Activated CD4-positive, alpha-beta T cell treated with anti-CD3 and anti-CD28 coated beads, Interleukin-2, amount 10 ng/mL, durations not matched to agents 7 days and 5 days (primary cell): Measurements from ENCODE around the gene CNTROB. TPM values are rescaled to one million over a fixed set of nuclear protein-coding genes. Genes with fewer than 3 reads are reported as not detected.

Source experiments
- CTCF ChIA-PET: fragments of 350-600 bp; sonication (Branson Sonifier 250); formaldehyde crosslinking; loops from one replicate; lab custom pipeline; 2021; ENCODE audit warnings: antibody characterized with exemption; lab: Charles Lee
- POLR2A ChIA-PET: fragments of 350-600 bp; sonication (Branson Sonifier 250); formaldehyde crosslinking; loops from one replicate; lab custom pipeline; 2021; ENCODE audit warnings: antibody characterized with exemption; lab: Charles Lee
- DNase-seq: peaks from one replicate; pipeline ENCODE4 v3.0.0-alpha.2; 2020
- H3K27ac Mint-ChIP-seq: one replicate; pipeline ENCODE4 v1.8.0; 2021; ENCODE audit warnings: mild to moderate bottlenecking, moderate library complexity, mixed read lengths
- H3K27me3 Mint-ChIP-seq: one replicate; pipeline ENCODE4 v1.8.0; 2021; ENCODE audit warnings: mixed read lengths
- H3K36me3 Mint-ChIP-seq: one replicate; pipeline ENCODE4 v1.8.0; 2021; ENCODE audit warnings: low read depth, mixed read lengths
- H3K4me1 Mint-ChIP-seq: one replicate; pipeline ENCODE4 v1.8.0; 2021; ENCODE audit warnings: mixed read lengths
- H3K4me3 Mint-ChIP-seq: one replicate; pipeline ENCODE4 v1.8.0; 2021; ENCODE audit warnings: mild to moderate bottlenecking, moderate library complexity, mixed read lengths
- H3K9me3 Mint-ChIP-seq: one replicate; pipeline ENCODE4 v1.8.0; 2021; ENCODE audit warnings: mixed read lengths
- total RNA-seq, 2 experiments: library from RNA; stranded (reverse); gene quantifications; one replicate each; pipeline ENCODE4 v1.2.3, GENCODE V29; 2021

The CNTROB gene
- total RNA-seq, 2 experiments from 2014 or later: 74.3 to 77.4 TPM

DNA sequence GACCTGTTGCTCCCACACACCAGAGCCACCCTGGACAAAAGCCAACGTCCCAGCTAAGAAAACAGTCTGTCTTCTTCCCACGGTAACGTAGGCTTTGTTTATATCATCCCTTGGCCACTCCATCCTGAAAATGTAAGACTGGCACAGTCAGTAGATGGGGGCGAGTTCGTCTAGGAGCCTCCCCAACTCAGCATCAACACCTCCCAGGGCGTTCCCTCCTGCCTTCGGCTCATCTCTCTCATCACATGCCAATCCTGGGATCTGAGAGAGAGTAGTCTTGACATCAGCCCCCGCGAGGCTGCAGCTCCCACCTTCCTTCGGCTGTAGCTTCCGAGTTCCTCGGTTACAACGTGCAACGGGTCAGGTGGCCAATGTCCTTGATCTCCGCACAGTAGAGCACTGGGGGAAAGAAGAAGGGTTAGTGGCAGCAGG lies 16.8 kb upstream of the CNTROB start:
- POLR2A ChIA-PET: interaction anchor here (0.7 to 1.4 kb wide), 3 partner anchors 17 to 399 kb away, joined by 3 read pairs; partner anchors contain the start of genes CNTROB, SAT2 and TRAPPC1
- H3K9me3 Mint-ChIP-seq: no peaks in the 10 kb centered on the region
- peak overlapping the region; percentile 93 for H3K27ac Mint-ChIP-seq
- peak overlapping the region; percentile 88 for H3K4me3 Mint-ChIP-seq
- H3K27me3 Mint-ChIP-seq: no peaks in the 10 kb centered on the region
- no peak for DNase-seq
- peaks cover 38% of the 10 kb centered on the region for H3K4me1 Mint-ChIP-seq
- peaks cover 13% of the 10 kb centered on the region for H3K36me3 Mint-ChIP-seq
- CTCF ChIA-PET: interaction anchor here (0.6 to 6.0 kb wide), 4 partner anchors 15 to 74 kb away, joined by 3 to 38 read pairs (median 4); partner anchors contain the start of gene KCNAB3

DNA sequence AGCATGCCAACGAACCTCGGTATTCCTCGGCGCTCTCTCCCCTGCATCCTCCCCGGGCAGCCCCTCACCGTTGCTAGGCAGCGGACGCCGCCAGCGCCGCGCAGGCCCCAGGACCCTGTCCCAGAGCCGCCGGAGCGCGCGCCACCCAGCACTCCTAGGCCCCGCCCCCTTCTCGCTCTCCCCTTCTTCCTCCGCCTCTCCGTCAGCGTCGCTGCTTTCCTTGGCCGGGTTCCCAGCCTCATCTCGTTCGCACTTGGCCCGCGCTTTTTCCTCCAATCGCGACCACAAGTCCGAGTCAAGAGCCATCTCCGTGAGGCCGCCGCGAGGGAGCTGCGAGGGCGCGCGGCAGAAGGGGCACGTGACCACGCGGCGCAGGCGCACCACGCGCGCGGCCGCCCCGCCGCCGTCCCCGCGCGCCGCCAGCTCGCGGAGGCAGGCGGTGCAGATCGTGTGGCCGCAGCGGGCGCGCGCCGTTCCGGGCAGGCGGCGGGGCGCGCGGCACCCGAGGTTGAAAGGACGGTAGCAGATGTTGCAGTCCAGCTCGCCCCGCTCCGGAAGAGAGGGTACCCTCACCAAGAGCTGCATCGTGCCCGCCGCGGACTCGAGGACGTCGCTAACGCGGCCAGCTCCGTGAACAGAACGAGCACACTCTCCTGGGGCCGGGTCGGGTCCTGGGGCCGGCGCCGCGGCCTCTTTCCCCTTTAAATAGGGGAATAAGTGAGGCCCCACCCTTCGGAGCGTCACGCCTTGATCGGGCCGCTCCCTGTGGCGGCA lies 16.2 kb upstream of the CNTROB start, which contains the start of gene RNF227:
RNF227 (minus strand) TSS at position 679 of the 774 bp plus-strand sequence; CDS start at position 585, 94 bp downstream.
- peak within 1 kb of the TSS; percentile 88 for H3K4me3 Mint-ChIP-seq

DNA sequence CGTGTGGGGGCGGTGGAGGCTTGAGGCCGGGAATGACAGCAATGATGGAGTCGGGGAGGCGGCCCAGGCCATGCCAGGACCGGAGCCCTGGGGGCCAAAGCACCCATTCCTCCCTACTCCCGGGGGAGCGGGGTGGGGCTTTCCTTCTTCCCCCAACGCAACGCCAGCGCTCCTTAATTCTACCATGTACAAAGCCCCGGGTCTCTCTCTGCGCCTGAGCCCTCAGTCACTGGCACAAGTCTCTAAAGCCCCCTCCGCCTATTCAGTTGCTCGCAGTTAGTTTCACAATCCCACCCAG lies 15.7 kb upstream of the CNTROB start:
- H3K4me3 Mint-ChIP-seq: peak overlapping the region; percentile 88
- no peaks in the 10 kb centered on the region for H3K9me3 Mint-ChIP-seq
- ChIA-PET POLR2A (interaction anchor here (1.4 kb wide), 1 partner anchor 15 kb away, joined by 3 read pairs; the partner anchor contains the start of genes CNTROB and TRAPPC1), CTCF (interaction anchor here (0.7 to 6.0 kb wide), 7 partner anchors 14 to 144 kb away, joined by 3 to 38 read pairs (median 4); partner anchors contain the start of gene KCNAB3)
- peak overlapping the region; percentile 84 for H3K27ac Mint-ChIP-seq
- no peaks in the 10 kb centered on the region for H3K27me3 Mint-ChIP-seq
- no peak for DNase-seq
- peaks cover 9% of the 10 kb centered on the region for H3K36me3 Mint-ChIP-seq
- H3K4me1 Mint-ChIP-seq: peaks cover 38% of the 10 kb centered on the region

More for the DNA sequence above, 16.2 kb upstream of the CNTROB start, which contains the start of gene RNF227:
- Mint-ChIP-seq H3K27me3 (no peaks in the 10 kb centered on the region), H3K9me3 (no peaks in the 10 kb centered on the region), H3K4me1 (peaks cover 38% of the 10 kb centered on the region), H3K36me3 (peaks cover 9% of the 10 kb centered on the region), H3K27ac (peak within 1 kb of the TSS; percentile 93)
- CTCF ChIA-PET: interaction anchor here (0.6 to 6.0 kb wide), 7 partner anchors 14 to 144 kb away, joined by 3 to 38 read pairs (median 4); partner anchors contain the start of gene KCNAB3
- POLR2A ChIA-PET: interaction anchor here (0.7 to 1.4 kb wide), 3 partner anchors 16 to 398 kb away, joined by 3 read pairs; partner anchors contain the start of genes CNTROB, SAT2 and TRAPPC1
- DNase-seq: peak; percentile 84

DNA sequence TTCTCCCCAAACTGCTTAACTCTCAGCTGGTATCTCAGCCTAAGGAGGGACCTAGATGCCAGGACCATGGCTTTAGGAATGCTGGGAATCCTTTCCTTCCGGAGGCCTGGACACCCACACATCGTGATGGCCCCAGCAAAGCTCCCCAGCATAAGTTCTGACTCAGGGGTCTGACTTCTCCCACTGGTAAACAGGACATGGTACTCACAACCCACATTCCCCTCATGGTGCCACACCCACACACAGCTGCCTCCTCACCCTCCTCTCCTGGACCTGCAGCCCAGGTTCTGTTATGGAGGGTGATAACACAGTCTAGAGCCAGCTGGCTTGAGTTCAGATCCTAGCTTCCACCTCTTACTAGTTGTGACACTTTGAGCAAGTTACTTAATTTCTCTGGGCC lies 15.2 kb upstream of the CNTROB start:
- CTCF ChIA-PET: interaction anchor here (0.6 to 6.0 kb wide), 9 partner anchors 13 to 143 kb away, joined by 3 to 38 read pairs (median 4); partner anchors contain the start of gene KCNAB3
- peak overlapping the region; percentile 84 for H3K27ac Mint-ChIP-seq
- H3K27me3 Mint-ChIP-seq: no peaks in the 10 kb centered on the region
- peaks cover 9% of the 10 kb centered on the region for H3K36me3 Mint-ChIP-seq
- no peaks in the 10 kb centered on the region for H3K9me3 Mint-ChIP-seq
- peaks cover 39% of the 10 kb centered on the region for H3K4me1 Mint-ChIP-seq
- POLR2A ChIA-PET: no interaction called here
- no peak for DNase-seq
- H3K4me3 Mint-ChIP-seq: peak overlapping the region; percentile 88

DNA sequence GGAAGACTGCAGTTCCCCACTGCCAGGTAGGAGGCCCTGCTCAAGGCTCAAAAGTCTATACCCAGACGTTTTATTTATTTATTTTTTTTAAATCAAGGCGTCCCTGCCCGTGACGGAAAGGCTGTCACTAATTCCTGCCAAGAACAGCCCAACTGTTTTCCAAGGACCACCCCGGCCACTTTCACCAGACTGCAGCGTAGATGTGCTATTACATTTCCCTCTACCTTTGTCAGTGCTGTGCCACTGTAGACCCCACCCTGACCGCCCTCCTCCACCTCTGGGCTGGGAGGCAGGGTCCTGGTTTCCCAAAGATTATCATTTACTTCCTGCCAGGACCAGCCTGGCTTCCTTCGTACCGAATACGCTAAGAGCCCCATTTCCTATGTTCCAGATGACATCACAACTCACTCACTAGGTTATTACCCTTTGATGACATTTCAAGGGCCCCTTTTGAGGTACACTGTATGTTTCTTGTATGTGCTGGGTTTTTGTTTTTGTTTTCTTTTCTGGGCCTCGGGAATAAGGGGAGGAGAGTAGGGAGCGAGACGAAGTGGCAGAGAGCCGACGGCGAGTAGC lies 9.6 kb upstream of the CNTROB start:
- H3K27ac Mint-ChIP-seq: peak overlapping the region; percentile 83
- peak overlapping the region; percentile 64 for H3K4me3 Mint-ChIP-seq
- H3K36me3 Mint-ChIP-seq: no peaks in the 10 kb centered on the region
- H3K4me1 Mint-ChIP-seq: peaks cover 22% of the 10 kb centered on the region
- POLR2A ChIA-PET: no interaction called here
- no peaks in the 10 kb centered on the region for H3K9me3 Mint-ChIP-seq
- no peaks in the 10 kb centered on the region for H3K27me3 Mint-ChIP-seq
- CTCF ChIA-PET: interaction anchor here (1.0 to 1.6 kb wide), 4 partner anchors 9 to 68 kb away, joined by 3 to 4 read pairs (median 4); no protein-coding TSS in a partner anchor
- no peak for DNase-seq

DNA sequence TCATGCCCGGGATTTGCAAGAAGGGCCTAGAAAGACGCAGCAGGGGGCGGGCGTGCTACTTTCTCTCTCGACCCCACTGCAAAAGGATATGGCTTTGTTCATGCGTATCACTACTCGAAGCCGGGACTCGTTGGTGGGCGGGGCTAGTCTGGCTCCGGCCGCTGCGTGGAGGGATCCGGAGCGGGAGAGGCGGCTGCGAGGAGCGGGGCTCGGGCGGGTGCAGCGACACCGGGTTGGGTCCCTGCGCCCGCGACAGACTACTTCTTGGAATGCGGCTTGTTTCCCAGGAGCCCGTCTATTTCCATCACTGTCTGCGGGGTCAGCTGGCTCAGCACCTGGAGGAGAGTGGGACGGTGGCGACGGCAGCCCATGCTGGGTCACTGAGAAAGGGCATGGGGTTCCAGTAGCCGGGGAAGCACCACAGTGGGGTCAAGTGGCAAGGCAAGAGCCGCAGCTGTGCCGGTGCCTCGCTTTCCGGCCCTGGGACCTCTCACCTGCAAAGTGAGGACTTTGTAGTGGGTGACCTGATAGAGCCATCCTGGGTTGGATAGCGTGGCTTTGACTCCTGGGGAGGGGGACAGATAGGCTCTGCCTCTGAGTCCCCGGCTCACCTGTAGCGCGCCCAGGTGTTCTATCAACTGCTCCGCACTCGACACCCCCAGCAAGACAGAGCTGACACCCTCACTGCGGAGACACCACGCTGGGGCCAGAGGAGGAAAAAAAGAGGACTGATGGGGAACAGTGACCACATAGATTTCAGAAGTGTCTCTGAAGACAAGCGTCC lies 9.0 kb upstream of the CNTROB start:
- ChIA-PET CTCF (interaction anchor here (1.0 to 1.1 kb wide), 2 partner anchors 8 to 56 kb away, joined by 3 read pairs; no protein-coding TSS in a partner anchor), POLR2A (no interaction called here)
- Mint-ChIP-seq H3K27ac (peak overlapping the region; percentile 83), H3K4me1 (peaks cover 20% of the 10 kb centered on the region), H3K4me3 (peak overlapping the region; percentile 64), H3K9me3 (no peaks in the 10 kb centered on the region), H3K27me3 (no peaks in the 10 kb centered on the region), H3K36me3 (peaks cover 2% of the 10 kb centered on the region)
- DNase-seq: peak; percentile 86

DNA sequence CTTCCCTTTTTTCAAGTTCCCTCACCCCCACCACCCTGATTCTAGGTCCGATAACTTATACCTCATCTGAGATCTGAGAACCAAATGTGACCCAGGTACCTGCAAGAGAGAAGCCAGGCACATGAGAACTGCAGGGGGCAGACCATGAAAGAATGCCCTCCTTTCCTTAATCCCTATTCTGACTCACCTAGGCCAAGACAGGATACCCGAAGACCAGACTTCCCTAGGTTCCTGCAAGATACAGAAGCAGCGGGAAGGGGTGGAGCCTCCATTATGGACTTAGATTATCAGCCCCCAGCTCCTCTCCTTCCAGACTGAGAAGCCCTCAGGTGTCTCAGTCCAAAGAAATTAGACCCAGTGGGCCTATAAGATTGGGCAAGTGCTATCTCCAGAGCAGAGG lies 4.4 kb upstream of the CNTROB start:
- CTCF ChIA-PET: interaction anchor here (0.6 to 1.1 kb wide), 3 partner anchors 9 to 62 kb away, joined by 3 read pairs; no protein-coding TSS in a partner anchor
- Mint-ChIP-seq H3K9me3 (no peaks in the 10 kb centered on the region), H3K36me3 (peaks cover 14% of the 10 kb centered on the region), H3K4me3 (no peak overlapping the region), H3K27ac (no peak overlapping the region), H3K4me1 (peaks cover 33% of the 10 kb centered on the region), H3K27me3 (no peaks in the 10 kb centered on the region)
- DNase-seq: no peak
- POLR2A ChIA-PET: no interaction called here

DNA sequence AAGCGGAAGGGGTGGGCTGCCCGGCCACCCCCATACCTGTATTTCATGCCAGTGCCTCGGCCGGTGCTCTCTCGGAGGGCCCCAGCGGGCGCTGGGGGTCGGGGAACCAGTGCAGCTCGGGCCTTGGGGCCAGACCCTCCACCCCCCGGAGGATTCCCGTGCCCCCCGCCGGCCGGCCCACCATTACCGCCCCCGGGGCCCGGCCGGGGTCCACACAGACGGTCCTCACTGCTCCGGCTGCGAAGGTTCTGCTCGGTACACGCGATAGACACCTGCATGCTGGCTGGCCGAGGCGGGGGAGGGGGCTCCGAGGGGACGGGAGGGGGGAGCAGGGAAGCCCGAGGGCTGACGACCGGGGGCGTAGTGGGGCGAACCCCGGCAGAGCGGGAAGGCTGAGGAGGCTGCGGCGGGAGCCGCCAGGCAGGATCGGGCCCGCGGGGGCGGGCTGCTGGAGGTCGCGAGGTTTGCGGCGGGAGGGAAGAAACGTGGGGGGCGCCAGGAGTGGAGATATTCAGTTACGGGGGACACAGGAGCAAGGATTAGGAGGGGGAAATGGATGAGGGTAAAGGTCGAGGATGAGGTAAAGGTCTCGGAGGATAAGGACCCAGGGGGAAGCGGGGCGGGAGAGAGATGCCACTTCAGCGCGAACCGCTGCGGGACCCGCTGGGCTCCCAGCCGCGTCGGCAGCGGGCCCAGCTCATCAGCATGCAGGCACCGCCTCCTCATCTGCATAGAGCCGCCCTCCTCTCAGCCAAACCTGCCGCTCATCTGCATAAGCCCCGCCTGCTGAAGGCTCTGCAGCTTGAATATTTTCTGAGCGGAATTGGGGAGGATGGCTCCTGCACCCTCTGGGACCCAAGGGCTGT lies 2.6 kb upstream of the CNTROB start, which contains the start of gene KCNAB3:
KCNAB3 (minus strand) TSS at position 699 of the 866 bp plus-strand sequence; CDS start at position 278, 421 bp downstream.
- Mint-ChIP-seq H3K9me3 (no peaks in the 10 kb centered on the region), H3K4me3 (peak within 1 kb of the TSS; percentile 94), H3K4me1 (peaks cover 38% of the 10 kb centered on the region), H3K27me3 (no peaks in the 10 kb centered on the region), H3K27ac (peak within 1 kb of the TSS; percentile 96), H3K36me3 (peaks cover 18% of the 10 kb centered on the region)
- ChIA-PET CTCF (interaction anchor here (0.6 to 0.9 kb wide), 3 partner anchors 12 to 61 kb away, joined by 3 to 6 read pairs (median 4); partner anchors contain the start of gene RNF227), POLR2A (interaction anchor here (0.6 kb wide), 1 partner anchor 26 kb away, joined by 3 read pairs; no protein-coding TSS in a partner anchor)
- DNase-seq: peak; percentile 60

DNA sequence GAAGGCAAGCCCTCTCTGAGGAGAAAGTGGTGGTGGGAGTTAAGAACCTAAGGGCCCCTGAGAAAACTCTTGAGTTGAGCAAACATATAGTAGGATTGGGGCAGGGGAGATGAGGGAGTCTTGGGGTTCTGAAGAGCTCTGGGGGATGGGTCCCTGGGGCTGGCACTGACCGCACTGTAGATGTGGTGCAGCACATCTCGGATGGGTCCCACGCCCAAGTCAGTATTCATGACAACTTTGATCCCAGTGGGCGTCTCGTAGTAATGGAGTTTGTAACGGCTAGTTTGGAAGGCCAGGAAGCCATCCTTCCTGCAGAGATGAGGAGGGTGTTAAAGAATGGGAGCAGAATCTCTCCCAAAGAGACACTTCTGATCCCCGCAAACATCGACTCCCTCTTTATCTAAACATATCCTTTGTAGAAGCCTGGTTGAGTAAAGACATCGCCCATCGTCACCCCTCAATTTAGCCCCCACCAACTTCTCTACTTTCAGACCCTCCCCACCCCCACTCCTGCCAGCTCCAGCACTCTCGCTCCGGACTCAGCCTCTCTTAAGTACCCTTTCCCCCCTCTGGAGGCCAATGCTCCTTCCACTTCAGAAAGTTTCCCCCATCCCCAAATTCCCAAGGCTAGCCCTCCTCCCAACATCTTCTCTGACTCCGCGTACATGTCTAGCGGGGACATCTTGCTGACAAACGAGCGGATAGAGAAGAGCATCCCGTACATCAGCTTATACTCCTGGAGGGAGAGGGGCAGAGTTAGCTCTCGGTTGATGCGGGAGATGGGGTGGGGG lies 970 bp upstream of the CNTROB start:
- H3K27me3 Mint-ChIP-seq: no peaks in the 10 kb centered on the region
- POLR2A ChIA-PET: interaction anchor here (0.6 to 1.3 kb wide), 3 partner anchors 12 to 226 kb away, joined by 3 to 4 read pairs (median 3); partner anchors contain the start of gene RNF227
- peaks cover 50% of the 10 kb centered on the region for H3K4me1 Mint-ChIP-seq
- peak overlapping the region; percentile 94 for H3K4me3 Mint-ChIP-seq
- H3K9me3 Mint-ChIP-seq: no peaks in the 10 kb centered on the region
- peak overlapping the region; percentile 96 for H3K27ac Mint-ChIP-seq
- CTCF ChIA-PET: interaction anchor here (0.5 to 3.2 kb wide), 10 partner anchors 8 to 59 kb away, joined by 3 to 17 read pairs (median 4); no protein-coding TSS in a partner anchor
- no peak for DNase-seq
- H3K36me3 Mint-ChIP-seq: peaks cover 32% of the 10 kb centered on the region

DNA sequence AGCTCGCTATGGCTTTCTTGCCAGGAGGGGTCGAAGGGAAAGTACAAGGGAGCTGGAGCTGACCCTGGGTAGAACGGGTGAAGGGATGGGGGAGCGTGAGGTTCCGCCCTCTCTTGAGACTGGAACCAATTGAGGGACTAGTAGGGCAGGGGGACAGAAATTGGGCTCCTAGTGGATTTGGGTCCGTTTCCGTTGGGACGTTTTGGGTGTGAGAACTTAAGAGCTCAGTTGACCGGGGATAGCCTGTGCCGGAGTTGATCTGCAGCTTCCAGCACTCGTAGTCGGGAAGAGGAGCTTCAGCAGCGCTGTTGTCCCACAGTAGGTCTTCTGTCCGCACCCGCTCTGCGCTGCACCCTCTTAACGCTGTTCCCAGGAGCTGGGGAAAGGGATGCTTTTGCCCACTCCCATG lies 481 bp downstream of the CNTROB start:
- POLR2A ChIA-PET: interaction anchor here (1.0 to 1.3 kb wide), 2 partner anchors 17 to 224 kb away, joined by 3 to 4 read pairs; partner anchors contain the start of gene RNF227
- CTCF ChIA-PET: interaction anchor here (0.7 to 3.2 kb wide), 17 partner anchors 7 to 245 kb away, joined by 3 to 17 read pairs (median 4); partner anchors contain the start of genes RNF227 and TP53
- no peaks in the 10 kb centered on the region for H3K9me3 Mint-ChIP-seq
- no peaks in the 10 kb centered on the region for H3K27me3 Mint-ChIP-seq
- H3K4me3 Mint-ChIP-seq: peak overlapping the region; percentile 94
- peaks cover 46% of the 10 kb centered on the region for H3K36me3 Mint-ChIP-seq
- peaks cover 57% of the 10 kb centered on the region for H3K4me1 Mint-ChIP-seq
- peak; percentile 45 for DNase-seq
- peak overlapping the region; percentile 96 for H3K27ac Mint-ChIP-seq
